ENCODE measurements around the gene RHEB. TPM values are rescaled to one million over a fixed set of nuclear protein-coding genes. Genes with fewer than 3 reads are reported as not detected.

RHEB gene
- total and polyA plus RNA-seq, 2 of the 4 experiments (the other 2 are of a cell fraction) = 19.7 to 67.2 TPM

GRCh38 chr7:151565541-151565940, 45.8 kb upstream of the RHEB start:
- H3K27ac ChIP-seq (ENCODE audit: insufficient read depth, low read length) = no peak overlapping the region
- CTCF ChIA-PET = no interaction called here
- intact Hi-C loops (cut with micrococcal nuclease) (no loop called here), in situ Hi-C loops (cut with MboI; ENCODE audit: low sequenced_read_pairs) (no loop called here), dilution Hi-C loops (cut with HindIII; ENCODE audit: low sequenced_read_pairs, unreplicated experiment) (no loop called here)
- peaks cover 0 to 6% of the 10 kb centered on the region in 2 experiments; a peak in 2 of 4 replicates for H3K79me1 ChIP-seq (ENCODE audit: low read depth in 1 of 2, low read length in 2 of 2)
- H2AK5ac ChIP-seq (ENCODE audit: low read depth, low read length) = peak overlapping the region; percentile 49; the same call in 1 of the 2 replicates
- H3K36me3 ChIP-seq (ENCODE audit: control insufficient read depth, insufficient read depth, low read length) = peaks cover 15% of the 10 kb centered on the region
- no peak overlapping the region for H2BK120ac ChIP-seq (ENCODE audit: low read depth, low read length)
- no peak overlapping the region for H4K8ac ChIP-seq (ENCODE audit: low read depth in 2 of 2, low read length in 2 of 2)
- POLR2A ChIA-PET (ENCODE audit: unreplicated experiment) = no interaction called here
- H3K14ac ChIP-seq (replicated peaks; ENCODE audit: low read depth, low read length) = no peak overlapping the region
- TF ChIP-seq NFE2L2 (IDR thresholded peaks at IDR 0.05; ENCODE audit: low read depth, low read length) = no peak
- no peak for TF ChIP-seq BHLHE40 (IDR thresholded peaks at IDR 0.05; ENCODE audit: low read depth, low read length)
- no peak for TF ChIP-seq RAD21 (IDR thresholded peaks at IDR 0.05; ENCODE audit: low read length)
- TF ChIP-seq USF2 (IDR thresholded peaks at IDR 0.05; ENCODE audit: low read depth, low read length) = no peak
- no peak for TF ChIP-seq ELK1 (IDR thresholded peaks at IDR 0.05; ENCODE audit: borderline replicate concordance, low read depth, low read length)
- H3K9ac ChIP-seq (ENCODE audit: low read depth, low read length) = no peak overlapping the region
- DNase-seq = peak; percentile 41
- H3K4me2 ChIP-seq (ENCODE audit: low read depth, low read length) = no peak overlapping the region
- H3K4me3 ChIP-seq (ENCODE audit: insufficient read depth, low read depth, low read length) = no peak overlapping the region
- H3K9me1 ChIP-seq (ENCODE audit: insufficient read depth, low read length) = peaks cover 3% of the 10 kb centered on the region; the same call in 1 of the 2 replicates
- H2AFZ ChIP-seq (replicated peaks; ENCODE audit: low read length, poor library complexity) = no peak overlapping the region
- no peaks in the 10 kb centered on the region for H3K27me3 ChIP-seq (ENCODE audit: control insufficient read depth, insufficient read depth, low read length)
- ATAC-seq (ENCODE audit: low read depth) = no peak
- 69% methylated on average over 2 of the region's 9 CpGs; no CpG with 5 or more reads in 1 of the 2 experiments for WGBS, 2 experiments (ENCODE audit: extremely low coverage in 2 of 2, insufficient read length in 1 of 2)
- H4K5ac ChIP-seq (ENCODE audit: low read depth, low read length) = no peak overlapping the region
- no peak overlapping the region for H4K91ac ChIP-seq (ENCODE audit: insufficient read depth, low read depth, low read length)
- no peak overlapping the region for H3K56ac ChIP-seq (ENCODE audit: extremely low read depth, insufficient read depth, low read length)
- no peaks in the 10 kb centered on the region for H4K20me1 ChIP-seq (ENCODE audit: insufficient read depth, low read length)
- H2AK9ac ChIP-seq (replicated peaks; ENCODE audit: low read depth, low read length, poor library complexity) = no peak overlapping the region
- H3K4ac ChIP-seq (ENCODE audit: low read depth, low read length) = no peak overlapping the region
- BruUV-seq (replicated peaks) = no TSS peak
- H3K9me3 ChIP-seq (ENCODE audit: control insufficient read depth, insufficient read depth, low read length) = no peaks in the 10 kb centered on the region
- H2BK5ac ChIP-seq (ENCODE audit: low read depth, low read length, poor library complexity, severe bottlenecking) = peak overlapping the region; percentile 8
- no peak overlapping the region for H2BK20ac ChIP-seq (ENCODE audit: low read depth, low read length)
- H3K4me1 ChIP-seq (ENCODE audit: control insufficient read depth, insufficient read depth, low read length) = peaks cover 4% of the 10 kb centered on the region
- H2BK15ac ChIP-seq (ENCODE audit: low read depth, low read length) = no peak overlapping the region
- no peak overlapping the region for H3K23ac ChIP-seq (ENCODE audit: low read depth, low read length)
- no peak overlapping the region for H3K18ac ChIP-seq (ENCODE audit: low read depth, low read length)
